Coronary artery (tissue), 2 donors: ENCODE results near the gene LRRC38.
"Not testable (repeated sequence)": the region's sequence is repeated elsewhere in the genome, so short reads cannot be mapped to it uniquely, and the experiment has no call there.

Experiments
- DNase-seq: peaks from one replicate; pipeline ENCODE4 v3.0.0-alpha.2; 2017; ENCODE audit warnings: low spot score
- H3K27ac ChIP-seq, 2 donors: fragments of 200-600 bp; sonication (generic); one replicate each; pipeline ENCODE4 v1.5.1; 2016 to 2019
- H3K4me3 ChIP-seq: fragments of 200-600 bp; sonication (generic); 2 replicates; pipeline ENCODE4 v1.5.1; 2016; ENCODE audit warnings: mild to moderate bottlenecking, moderate library complexity
- TF ChIP-seq, protein P1 (sequence below): fragments of 200-600 bp; sonication (generic); IDR thresholded peaks from one replicate; pipeline ENCODE4 v1.5.1; 2019; ENCODE audit warnings: antibody characterized with exemption

Gene LRRC38

DNA sequence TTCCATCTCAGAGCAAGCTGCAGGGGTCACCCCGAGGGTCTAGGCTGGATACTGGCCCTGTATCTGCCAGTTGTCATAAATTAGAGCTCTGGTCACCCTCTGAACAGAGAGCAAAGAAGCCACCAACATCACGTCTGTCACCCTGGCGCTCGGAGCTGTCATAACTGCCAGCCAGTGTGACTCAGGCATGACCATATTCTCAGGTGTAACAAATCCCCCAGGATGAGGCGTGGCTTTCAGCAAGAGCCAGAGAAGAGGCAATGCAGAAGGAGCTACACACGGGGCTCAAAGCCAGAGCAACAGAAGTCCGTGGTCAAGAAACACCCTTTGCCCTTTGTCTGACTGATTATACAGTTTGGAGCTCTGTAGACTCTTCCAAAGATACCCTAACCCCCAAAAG, 63.6 kb downstream of the LRRC38 start:
- DNase-seq, result no peak
- Histone ChIP-seq H3K4me3 (no peak overlapping the region), H3K27ac (no peak overlapping the region)
- TF ChIP-seq, protein P1, sequence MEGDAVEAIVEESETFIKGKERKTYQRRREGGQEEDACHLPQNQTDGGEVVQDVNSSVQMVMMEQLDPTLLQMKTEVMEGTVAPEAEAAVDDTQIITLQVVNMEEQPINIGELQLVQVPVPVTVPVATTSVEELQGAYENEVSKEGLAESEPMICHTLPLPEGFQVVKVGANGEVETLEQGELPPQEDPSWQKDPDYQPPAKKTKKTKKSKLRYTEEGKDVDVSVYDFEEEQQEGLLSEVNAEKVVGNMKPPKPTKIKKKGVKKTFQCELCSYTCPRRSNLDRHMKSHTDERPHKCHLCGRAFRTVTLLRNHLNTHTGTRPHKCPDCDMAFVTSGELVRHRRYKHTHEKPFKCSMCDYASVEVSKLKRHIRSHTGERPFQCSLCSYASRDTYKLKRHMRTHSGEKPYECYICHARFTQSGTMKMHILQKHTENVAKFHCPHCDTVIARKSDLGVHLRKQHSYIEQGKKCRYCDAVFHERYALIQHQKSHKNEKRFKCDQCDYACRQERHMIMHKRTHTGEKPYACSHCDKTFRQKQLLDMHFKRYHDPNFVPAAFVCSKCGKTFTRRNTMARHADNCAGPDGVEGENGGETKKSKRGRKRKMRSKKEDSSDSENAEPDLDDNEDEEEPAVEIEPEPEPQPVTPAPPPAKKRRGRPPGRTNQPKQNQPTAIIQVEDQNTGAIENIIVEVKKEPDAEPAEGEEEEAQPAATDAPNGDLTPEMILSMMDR, result no peak

DNA sequence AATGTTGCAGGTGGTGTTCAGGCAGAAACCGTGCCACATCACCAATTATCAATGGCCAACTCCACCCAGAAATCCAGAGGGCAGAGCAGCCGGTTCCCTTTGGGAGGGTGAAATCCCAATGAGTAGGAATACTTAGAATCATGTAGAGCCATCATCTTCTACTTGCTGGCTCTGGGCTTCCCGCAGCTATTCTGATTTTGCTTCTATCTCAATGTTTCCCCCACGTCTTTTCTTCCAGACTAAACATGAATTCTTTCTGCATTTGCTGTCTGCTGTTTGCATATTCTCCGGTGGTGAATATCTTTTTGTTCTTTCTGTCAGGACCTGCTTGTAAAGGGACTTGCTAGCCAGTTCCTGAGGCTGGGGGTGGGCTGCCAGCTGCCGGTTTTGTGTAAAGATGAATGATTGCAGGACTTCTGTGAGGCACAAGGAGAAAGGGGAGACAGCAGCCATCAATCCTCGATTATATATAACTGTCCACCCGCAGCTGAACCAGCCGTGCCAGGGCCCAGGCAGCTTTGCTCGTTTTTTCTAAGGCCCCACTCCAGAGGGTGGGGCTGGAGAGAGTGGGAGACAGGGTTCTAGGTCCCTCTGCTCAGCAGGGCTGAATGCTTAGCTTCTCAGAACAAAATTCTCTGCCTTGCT, 70.3 kb downstream of the LRRC38 start:
- H3K27ac ChIP-seq, result no peak overlapping the region

DNA sequence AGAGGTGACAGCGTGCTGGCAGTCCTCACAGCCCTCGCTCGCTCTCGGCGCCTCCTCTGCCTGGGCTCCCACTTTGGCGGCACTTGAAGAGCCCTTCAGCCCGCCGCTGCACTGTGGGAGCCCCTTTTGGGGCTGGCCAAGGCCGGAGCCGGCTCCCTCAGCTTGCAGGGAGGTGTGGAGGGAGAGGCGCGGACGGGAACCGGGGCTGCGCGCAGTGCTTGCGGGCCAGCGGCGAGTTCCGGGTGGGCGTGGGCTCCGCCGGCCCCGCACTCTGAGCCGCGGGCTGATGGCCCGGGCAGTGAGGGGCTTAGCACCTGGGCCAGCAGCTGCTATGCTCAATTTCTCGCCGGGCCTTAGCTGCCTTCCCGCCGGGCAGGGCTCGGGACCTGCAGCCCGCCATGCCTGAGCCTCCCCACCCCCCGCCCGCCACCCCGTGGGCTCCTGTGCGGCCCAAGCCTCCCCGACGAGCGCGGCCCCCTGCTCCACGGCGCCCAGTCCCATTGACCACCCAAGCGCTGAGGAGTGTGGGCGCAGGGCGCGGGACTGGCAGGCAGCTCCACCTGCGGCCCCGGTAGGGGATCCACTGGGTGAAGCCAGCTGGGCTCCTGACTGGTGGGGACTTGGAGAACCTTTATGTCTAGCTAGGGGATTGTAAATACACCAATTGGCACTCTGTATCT, 74.6 kb downstream of the LRRC38 start:
- DNase-seq, result not testable (repeated sequence)

More for the DNA sequence above, 70.3 kb downstream of the LRRC38 start:
- TF ChIP-seq, protein P1, result no peak
- no peak overlapping the region for H3K4me3 ChIP-seq
- DNase-seq, result no peak

DNA sequence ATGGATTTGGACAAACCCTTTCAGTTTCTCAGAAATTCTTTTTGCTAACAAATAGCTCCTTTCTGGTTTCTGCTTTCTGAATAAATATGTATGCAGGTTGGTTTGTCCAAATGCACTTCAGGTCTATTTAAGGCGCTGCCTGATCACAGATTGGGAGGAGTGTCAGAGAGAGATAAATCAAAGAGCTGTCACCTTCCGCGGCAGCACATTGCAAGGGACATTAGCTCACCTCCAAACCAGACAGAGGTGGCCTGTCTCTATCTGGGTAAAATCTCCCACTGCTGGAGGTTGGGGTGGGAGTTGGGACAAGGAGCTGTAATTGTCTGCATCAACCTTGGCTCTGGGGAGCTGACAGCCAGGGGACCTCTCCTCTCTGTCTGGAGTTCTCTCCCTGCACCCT, 78.3 kb downstream of the LRRC38 start:
- TF ChIP-seq, protein P1, result no peak
- DNase-seq, result no peak
- H3K4me3 ChIP-seq, result no peak overlapping the region
- no peak overlapping the region for H3K27ac ChIP-seq

More for the DNA sequence above, 74.6 kb downstream of the LRRC38 start:
- not testable (repeated sequence) for H3K4me3 ChIP-seq, H3K27ac ChIP-seq

DNA sequence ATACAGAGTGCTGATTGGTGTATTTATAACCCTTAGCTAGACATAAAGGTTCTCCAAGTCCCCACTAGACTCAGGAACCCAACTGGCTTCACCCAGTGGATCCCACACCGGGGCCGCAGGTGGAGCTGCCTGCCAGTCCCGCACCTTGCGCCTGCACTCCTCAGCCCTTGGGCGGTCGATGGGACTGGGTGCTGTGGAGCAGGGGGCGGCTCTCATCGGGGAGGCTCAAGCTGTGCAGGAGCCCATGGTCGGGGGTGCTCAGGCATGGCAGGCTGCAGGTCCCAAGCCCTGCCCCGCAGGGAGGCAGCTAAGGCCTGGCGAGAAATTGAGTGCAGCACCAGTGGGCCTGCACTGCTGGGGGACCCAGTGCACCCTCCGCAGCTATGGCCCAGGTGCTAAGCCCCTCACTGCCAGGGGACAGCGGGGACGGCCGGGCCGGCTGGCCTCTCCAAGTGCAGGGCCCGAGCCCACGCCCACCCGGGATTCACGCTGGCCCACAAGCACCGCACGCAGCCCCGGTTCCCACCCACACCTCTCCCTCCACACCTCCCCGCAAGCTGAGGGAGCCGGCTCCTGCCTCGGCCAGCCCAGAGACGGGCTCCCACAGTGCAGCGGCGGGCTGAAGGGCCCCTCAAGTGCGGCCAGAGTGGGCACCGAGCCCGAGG, 80.0 kb downstream of the LRRC38 start:
- not testable (repeated sequence) for H3K27ac ChIP-seq, H3K4me3 ChIP-seq

DNA sequence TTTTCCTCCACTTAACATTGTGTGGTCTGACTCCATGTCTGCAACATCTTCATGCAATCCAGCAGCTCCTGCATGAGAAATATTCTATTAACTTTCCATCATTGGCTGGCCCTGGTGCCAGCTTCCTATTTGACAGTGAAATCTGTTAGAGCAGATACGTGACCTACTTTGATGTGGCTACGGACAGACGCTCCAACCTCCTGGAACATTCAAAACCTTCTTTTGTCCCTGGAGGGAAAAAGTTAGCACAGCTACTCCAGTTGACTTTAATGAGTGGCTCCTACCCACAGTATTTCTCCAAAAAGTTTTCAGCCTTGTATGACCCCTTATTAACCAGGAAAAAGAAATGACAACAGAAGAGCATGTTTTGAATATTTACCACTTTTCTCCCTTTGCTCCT, 81.6 kb downstream of the LRRC38 start:
- DNase-seq, result no peak
- no peak overlapping the region for H3K27ac ChIP-seq
- no peak overlapping the region for H3K4me3 ChIP-seq
- TF ChIP-seq, protein P1, result no peak

More for the DNA sequence above, 80.0 kb downstream of the LRRC38 start:
- not testable (repeated sequence) for DNase-seq

DNA sequence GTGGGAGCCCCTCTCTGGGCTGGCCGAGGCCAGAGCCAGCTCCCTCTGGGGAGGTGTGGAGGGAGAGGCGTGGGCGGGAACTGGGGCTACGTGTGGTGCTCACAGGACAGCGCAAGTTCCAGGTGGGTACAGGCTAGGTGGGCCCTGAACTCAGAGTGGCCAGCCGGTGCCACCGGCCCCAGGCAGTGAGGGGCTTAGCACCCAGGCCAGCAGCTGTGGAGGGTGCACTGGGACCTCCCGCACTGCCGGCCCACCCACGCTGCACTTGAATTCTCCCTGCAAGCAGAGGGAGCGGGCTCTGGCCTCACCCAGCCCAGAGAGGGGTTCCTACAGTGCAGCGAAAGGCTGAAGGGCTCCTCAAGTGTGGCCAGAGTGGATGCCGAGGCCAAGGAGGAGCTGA, 83.3 kb downstream of the LRRC38 start:
- Histone ChIP-seq H3K27ac (no peak overlapping the region), H3K4me3 (no peak overlapping the region)
- TF ChIP-seq, protein P1, result no peak
- DNase-seq, result no peak
